GM18498 (cell line): ENCODE data around the gene SNAI3.
A peak's percentile ranks its signal among the peaks of the same experiment; 100 is the strongest.

Experiments used
- ATAC-seq: cut with Tn5 transposase; IDR thresholded peaks from one replicate; pipeline ENCODE4 v1.9.1; 2021; ENCODE audit warnings: mild to moderate bottlenecking, moderate library complexity; ENCODE audit not compliant: unreplicated experiment

The SNAI3 gene

DNA sequence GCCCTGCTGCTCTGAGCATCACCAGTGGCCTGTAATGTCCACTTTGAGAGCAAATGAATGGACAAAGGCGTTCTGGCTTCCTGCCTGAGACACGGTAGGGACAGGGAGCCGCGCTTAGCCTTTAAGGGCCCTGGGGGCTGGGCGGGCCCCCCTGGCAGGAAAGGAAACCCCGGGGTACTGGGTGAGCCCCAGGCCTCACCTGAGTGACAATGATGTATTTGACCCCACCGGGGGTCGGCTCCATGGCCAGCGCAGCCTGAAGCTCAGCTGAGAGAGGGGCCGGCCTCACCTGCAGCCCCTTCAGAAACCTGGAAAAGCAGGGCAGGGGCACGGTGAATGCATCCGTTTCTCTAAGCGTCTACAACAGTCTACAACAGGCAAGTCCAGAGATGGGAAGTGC lies 33.2 kb downstream of the SNAI3 start:
- ATAC-seq: no peak

DNA sequence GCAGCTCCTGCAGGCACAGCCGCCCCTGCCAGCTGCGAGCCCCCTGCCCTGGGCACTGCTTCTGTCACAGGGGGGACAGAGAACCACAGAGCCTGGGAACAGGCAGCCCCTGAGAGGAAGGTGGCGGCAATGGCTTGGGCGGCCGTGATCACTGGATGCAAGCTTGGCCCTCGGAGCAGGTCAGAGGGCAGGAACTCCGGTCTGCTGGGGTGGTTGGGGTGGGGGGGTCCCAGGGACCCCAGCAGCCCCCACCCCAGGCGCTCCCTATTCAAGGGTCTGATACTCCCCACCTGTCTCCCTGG lies 33.6 kb downstream of the SNAI3 start:
- no peak for ATAC-seq

DNA sequence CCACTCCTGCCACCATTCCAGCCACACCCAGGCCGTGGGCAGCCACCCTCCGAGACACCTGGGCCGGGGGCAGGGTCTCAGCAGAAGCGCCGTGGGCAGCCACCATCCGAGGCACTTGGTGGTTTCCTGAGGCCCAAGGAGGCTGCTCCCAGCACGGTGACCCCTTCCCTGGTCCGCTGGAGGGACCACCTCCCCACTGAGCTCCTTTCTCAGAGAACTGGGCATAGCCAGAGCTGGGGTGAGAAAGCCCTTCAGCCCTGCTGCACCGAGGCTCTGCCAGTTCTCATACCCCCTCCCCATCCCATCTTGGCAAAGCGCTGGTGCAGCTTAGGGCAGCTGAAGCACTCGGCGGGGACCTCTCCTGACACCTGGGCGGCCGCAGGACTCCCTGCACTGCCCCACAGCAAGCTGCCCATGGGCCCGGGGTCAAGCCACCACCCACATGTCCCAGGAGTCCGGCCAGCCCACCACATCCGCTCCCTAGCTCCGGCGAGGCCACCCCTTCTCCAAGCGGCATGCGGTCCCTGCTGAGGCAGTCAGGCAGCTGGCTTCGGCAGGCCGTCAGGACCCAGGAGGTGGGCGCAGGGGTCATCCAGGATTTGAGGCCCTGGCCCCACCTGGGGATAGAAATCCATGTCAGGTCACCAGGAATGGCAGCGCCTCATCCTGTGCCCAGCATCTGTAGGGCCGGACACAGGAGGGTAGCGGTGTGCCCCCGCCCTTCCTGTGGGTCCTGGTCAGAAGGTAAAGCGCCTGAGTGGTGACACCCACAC lies 34.1 kb downstream of the SNAI3 start:
- no peak for ATAC-seq

- peak; percentile 72 for ATAC-seq
Measured at GRCh38 chr16:88651276-88651988, 34.9 kb downstream of the SNAI3 start.

DNA sequence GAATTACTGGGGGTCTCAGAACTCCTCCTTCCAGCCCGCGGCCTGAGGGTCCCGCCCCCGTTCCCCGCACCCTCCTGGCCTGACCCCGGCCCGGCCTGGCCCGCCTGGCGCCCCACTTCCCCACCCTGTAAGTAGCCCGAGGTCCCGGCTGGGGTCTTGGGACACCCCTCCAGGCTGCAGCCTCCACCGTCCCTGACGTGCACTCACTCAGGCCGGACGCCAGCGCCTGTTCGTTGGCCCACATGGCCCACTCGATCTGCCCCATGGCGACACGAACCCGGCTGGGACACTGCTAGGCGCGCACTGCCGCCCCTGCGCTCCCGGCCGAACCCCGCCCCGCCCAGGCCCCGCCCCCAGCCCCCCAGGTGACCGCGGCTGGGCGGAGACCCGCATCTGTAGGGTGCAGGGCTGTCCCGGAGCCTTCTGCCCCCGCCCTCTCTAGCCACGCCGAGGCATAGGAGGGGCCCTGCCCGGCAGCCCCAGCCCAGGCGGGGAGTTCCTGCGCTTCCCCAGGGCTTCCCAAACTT lies 35.5 kb downstream of the SNAI3 start, which contains the start of gene CYBA:
Gene CYBA (minus strand): TSS at position 305 of the 527 bp plus-strand sequence. CDS start 40 bp downstream, at position 265.
- ATAC-seq: peak; percentile 73

GRCh38 chr16:88649924-88650748 lies 36.2 kb downstream of the SNAI3 start:
- ATAC-seq: peak; percentile 13

DNA sequence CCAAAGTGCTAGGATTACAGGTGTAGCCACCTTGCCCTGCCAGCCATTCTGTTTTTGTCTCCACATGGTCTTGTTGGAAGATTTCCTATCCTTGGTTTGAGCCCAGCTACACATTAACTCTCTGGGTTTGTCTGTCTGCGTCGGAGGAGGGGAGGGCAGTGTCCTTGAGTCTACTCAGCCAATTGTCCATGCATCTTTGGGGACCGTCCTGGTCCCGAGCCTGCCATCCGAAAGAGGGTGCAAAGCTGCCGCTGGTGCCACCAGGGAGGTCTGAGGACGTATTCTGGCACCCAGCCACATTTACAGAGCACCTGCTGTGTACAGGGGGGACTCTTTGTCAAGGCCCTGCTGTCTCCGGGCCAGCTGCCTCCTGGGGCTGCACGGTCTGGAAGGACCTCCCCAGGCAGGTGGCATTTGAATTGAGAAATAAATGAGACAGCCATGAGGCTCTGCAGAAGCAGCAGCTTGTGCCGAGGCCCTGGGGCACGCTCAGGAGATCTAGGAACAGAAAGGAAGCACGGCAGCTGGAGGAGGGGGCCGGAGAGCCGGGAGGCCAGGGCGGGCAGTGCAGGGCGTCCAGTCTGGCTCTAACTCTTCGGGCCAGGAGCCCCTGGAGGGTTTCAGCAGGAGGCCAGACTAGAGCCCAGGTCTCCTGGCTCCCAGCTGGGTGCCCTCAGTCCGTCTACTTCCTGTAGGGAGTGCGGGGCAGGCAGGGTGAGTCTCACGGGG lies 36.9 kb downstream of the SNAI3 start:
- no peak for ATAC-seq

DNA sequence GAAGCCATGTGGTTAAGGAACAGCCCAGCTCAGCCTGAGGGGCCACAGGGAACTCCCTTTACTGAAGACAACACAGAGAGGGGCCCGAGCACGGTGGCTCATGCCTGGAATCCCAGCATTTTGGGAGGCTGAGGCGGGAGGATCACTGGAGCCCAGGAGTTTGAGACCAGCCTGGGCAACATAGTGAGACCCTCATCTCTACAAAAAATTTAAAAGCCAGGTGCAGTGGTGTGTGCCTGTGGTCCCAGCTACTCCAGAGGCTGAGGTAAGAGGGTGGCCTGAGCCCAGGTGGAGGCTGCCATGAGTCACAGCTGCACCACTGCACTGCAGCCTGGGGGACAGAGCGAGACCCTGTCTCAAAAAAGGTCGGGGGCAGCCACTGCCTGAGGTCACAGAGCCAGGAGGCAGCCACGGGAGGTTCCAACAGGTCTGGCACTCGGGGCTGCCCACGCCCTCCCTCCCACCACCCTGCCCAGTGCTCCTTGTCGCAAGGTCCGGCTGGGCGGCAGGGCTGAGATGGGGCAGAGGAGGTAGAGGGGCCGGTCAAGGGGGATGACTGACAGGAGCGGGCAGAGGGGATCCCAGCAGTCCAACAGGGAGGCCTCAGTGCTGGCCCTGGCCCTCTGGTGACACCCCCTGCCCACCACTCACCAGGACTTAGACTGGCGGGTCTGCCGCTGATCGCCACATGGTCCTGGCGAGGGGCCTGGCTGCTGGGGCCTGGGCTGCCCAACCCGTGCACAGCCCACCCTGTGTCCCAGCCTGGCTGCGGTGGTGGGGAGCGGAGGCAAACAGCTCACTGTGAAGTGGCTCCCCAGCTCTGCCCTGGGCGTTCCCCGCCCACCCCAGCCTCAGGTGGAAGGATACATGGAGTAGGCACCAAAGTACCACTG lies 38.9 kb downstream of the SNAI3 start:
- no peak for ATAC-seq

- no peak for ATAC-seq
Measured at GRCh38 chr16:88646345-88647034, 39.8 kb downstream of the SNAI3 start.

DNA sequence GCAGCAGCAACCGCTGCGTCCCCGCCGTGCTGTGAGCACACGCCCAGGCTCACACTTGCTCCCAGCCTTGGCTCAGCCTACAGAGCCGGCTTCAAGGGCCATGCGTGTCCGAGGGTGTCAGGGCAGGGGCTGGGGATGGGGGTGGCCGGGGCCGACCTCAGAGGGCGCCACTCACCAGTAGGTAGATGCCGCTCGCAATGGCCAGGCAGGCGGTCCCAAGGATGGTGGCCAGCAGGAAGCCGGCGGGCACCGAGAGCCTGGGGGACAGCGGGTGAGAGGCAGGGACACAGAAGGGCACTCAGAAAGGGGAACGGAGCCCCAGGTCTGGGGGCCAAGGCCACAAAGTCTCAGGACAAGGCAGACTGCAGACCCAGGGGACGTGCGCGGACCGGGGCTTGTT lies 40.4 kb downstream of the SNAI3 start:
- no peak for ATAC-seq

GRCh38 chr16:88645455-88645854 lies 40.9 kb downstream of the SNAI3 start:
- ATAC-seq: no peak

DNA sequence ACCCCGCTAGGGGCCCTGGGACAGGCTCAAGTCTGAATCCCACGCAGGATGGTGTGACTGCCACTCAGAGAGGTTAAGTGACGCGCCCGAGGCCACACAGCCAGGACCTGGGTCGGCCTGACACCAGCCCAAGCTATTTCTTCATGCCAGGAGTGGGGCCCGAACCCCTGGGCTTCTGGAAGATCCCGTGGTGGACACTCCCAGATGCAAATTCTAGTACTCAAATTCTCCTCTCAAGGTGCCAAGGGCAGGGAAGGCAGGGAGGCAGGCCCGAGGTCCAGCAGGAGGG lies 42.7 kb downstream of the SNAI3 start:
- no peak for ATAC-seq

DNA sequence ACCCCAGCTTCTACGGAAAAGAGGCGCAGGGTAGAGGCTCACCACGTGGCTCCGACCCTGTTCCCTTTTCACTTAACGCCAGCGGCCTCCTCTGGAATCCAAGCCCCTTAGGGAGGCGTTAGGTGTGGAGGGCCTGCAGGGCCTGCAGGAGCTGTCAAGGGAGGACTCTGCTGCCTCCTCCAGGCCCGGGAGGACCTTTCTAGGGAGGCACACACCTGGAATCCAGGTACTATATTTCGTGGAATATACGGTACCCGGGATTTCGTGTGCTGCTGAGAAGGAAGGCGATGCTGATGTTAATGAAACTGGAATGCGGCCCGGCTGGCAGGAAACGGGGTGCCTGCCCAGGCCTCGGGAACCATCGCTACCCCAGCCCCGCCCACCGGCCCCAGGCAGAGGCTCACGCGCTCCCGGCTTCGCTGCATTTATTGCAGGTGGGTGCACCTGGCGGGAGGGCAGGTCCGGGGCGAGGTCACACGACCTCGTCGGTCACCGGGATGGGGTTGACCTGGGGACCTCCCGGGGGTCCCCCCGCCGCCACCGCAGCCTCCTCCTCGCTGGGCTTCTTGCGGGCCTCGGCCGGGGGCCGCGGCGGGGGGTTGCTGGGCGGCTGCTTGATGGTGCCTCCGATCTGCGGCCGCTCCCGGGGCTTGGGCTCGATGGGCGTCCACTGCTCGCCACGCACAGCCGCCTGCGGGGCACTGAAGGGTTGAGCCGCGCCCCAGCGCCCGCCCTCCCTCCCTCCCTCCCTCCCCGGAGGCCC lies 43.2 kb downstream of the SNAI3 start:
- no peak for ATAC-seq

- no peak for ATAC-seq
Measured at GRCh38 chr16:88640498-88641247, 45.6 kb downstream of the SNAI3 start.

DNA sequence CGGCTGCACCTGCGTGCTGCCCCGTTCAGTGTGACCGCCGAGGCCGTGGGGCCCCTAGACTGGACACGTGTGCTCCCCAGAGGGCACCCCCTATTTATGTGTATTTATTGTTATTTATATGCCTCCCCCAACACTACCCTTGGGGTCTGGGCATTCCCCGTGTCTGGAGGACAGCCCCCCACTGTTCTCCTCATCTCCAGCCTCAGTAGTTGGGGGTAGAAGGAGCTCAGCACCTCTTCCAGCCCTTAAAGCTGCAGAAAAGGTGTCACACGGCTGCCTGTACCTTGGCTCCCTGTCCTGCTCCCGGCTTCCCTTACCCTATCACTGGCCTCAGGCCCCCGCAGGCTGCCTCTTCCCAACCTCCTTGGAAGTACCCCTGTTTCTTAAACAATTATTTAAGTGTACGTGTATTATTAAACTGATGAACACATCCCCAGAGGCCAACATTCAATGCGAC lies 46.2 kb downstream of the SNAI3 start:
- ATAC-seq: no peak

- ATAC-seq: no peak
Measured at GRCh38 chr16:88639231-88640038, 46.9 kb downstream of the SNAI3 start.
